DOHH2 (cell line): ENCODE data around the gene OR2T10.

Experiments
- EZH2phosphoT487 ChIP-seq: fragments of 200-600 bp; sonication (generic); IDR thresholded peaks from 2 replicates; pipeline ENCODE4 v1.6.1; 2017; ENCODE audit warnings: borderline replicate concordance, mild to moderate bottlenecking, antibody characterized with exemption, low read length, moderate library complexity, mixed read lengths
- TF ChIP-seq, protein P1 (sequence below): fragments of 200-600 bp; sonication (generic); IDR thresholded peaks from one replicate; pipeline ENCODE4 v1.5.1; 2014; ENCODE audit warnings: antibody characterized with exemption, mild to moderate bottlenecking, low read depth, low read length; ENCODE audit not compliant: poor library complexity, severe bottlenecking

DNA sequence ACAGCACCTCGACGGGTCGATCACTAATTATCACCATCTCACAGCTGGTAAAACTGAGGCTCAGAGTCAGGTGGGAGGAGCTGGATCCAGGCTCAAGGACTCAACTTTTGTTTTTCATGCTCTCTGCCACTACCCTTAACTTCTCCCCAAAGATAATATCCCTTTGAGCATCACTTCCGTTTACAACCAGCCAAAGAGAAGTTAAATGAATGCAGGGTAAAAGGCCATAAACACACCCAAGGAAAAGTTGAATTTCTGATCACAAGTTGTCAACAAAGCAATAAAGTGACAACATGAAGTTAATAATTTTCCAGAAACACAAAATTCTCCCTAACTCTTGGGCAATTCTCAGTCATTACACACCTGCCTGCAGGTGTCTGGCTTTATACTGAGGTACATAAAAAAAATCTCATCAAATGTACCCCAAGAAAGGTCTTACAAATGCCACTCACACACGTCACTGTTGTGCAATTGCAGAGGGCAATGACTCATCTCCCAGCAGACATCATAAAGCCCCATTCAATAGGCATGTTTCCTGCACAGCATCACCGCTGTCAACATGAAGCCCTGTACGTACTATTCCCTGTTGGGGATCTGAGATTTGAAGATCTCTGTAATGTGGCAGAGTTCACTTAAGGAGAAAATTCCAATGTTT lies 34.0 kb upstream of the OR2T10 start:
- TF ChIP-seq, protein P1, sequence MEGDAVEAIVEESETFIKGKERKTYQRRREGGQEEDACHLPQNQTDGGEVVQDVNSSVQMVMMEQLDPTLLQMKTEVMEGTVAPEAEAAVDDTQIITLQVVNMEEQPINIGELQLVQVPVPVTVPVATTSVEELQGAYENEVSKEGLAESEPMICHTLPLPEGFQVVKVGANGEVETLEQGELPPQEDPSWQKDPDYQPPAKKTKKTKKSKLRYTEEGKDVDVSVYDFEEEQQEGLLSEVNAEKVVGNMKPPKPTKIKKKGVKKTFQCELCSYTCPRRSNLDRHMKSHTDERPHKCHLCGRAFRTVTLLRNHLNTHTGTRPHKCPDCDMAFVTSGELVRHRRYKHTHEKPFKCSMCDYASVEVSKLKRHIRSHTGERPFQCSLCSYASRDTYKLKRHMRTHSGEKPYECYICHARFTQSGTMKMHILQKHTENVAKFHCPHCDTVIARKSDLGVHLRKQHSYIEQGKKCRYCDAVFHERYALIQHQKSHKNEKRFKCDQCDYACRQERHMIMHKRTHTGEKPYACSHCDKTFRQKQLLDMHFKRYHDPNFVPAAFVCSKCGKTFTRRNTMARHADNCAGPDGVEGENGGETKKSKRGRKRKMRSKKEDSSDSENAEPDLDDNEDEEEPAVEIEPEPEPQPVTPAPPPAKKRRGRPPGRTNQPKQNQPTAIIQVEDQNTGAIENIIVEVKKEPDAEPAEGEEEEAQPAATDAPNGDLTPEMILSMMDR = no peak
- TF ChIP-seq EZH2phosphoT487 = no peak
